Inferior parietal cortex (tissue), 1 donor: ENCODE results near the gene TBCD.

Experiments
- DNase-seq: peaks from one replicate; pipeline ENCODE4 v3.0.0-alpha.2; 2016; ENCODE audit errors: extremely low spot score

The TBCD gene

DNA sequence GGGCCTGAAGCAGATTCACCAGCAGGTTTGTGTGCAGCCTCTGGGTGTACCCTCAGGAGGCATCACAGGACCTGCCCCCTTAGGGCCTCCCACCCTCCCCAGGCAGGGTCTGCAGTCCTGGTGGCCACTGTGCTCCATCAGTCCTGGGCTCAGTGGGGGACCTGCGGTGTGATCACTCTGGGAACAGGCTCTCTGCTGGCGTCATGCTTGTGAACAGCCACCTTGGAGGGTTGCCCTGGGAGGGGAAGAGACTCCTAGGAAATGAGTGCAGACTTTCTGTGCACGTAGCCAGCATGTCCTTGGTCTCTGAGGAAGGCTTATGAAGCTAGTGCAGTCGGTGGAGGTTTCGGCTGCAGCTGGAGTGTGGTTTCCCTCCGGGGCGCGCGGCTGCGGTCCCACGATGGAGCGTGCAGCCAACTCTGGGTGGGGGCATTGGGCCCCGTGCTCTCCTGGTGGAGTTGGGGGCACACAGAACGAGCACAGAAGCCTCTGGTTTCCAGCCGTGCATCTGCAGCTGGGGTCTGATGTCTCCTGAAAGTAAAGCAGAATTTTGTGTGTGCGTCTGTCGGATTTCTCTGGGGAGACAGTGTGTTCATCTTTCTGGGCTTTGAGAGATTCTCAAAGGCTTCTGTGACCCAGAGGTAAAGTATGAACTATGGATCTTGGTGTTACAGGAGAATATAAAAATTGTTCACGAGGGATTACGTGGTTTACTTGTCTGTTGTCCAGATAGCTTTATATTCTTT lies 156.1 kb downstream of the TBCD start:
- no peak for DNase-seq

DNA sequence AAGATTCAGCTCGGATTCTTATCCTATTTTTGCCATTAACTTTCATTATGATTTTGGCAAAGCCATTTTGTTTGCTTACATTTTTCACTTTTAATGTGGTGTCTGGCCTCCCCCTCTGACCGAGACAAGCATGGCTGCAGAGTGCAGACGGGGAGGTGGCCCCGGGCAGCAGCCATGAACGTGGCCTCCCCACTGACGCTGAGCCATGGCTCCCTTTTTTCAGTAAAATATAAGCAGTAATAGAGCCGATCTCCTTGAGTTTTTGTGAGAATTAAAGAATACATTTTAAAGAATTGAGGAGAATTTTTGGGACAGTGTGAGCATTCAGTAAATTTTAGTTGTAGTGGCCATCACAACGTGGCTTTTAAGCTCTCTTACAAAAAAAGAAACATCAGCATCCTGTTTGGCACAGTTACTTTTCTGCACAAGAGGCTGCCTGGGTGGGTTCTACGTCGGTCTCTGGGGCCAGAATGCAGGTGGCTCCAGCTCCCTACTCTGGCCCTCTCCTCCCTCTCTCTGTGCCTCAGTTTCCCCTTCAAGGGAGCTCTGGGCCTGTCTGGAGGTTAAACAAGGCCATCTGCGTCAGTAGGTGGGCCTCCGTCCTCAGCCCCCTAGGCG lies 156.8 kb downstream of the TBCD start:
- no peak for DNase-seq

DNA sequence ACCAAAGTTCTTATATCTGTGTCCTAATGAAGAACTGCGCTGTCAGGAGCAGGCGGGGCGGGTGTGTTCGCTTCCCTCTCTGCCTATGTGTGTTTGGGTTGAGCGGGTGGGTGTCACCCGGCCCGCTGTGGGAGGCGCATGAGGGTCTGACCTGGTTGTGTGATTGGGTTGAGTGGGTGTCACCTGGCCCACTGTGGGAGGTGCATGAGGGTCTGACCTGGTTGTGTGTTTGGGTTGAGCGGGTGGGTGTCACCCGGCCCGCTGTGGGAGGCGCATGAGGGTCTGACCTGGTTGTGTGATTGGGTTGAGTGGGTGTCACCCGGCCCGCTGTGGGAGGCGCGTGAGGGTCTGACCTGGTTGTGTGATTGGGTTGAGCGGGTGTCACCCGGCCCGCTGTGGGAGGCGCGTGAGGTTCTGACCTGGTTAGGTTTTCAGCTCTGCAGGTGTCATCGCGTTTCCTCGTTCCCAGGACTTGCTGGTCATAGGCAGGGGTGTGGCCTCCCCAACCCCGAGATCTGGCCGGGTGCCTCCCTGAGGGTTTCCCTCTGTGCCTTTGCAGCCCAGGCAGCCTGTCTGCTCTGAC lies 157.5 kb downstream of the TBCD start:
- no peak for DNase-seq

DNA sequence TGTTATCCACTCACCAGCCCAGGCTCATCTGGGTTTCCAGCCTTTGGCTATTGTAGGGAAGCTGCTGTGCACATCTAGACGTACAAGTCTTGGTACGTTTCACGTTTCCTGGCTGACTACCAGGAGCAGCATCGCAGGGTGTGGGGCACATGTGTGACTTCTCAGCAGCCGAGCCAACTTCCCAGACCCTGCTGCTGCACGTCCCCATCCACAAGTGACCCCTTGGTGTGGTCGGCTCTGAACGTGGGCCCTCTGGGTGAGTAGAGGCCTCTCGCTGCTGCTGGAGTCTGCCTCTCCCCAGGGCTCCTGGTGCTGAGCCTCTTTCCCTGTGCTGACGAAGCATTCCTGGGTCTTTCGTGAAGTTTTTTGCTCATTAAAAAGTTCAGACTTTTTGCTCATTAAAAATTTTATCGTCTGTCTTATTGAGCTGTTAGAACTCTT lies 158.2 kb downstream of the TBCD start:
- DNase-seq = no peak

DNA sequence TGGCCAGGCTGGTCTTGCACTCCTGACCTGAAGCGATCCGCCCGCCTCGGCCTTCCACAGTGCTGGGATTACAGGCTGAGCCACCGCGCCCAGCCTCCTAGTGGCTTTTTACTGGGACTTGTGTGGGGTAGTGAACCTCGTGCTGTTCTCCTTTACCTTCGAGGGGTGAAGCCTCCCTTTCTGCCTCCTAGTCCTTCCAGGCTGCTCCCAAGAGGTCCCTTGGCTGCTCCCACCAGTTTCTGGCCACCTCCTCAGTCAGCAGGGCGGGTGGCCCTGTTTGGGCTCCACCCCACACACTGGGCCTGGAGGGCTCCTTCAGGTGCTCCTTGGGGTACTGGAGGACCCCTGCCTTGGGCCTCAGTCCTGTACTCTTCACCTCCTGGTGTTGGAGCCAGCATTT lies 158.9 kb downstream of the TBCD start:
- no peak for DNase-seq

DNA sequence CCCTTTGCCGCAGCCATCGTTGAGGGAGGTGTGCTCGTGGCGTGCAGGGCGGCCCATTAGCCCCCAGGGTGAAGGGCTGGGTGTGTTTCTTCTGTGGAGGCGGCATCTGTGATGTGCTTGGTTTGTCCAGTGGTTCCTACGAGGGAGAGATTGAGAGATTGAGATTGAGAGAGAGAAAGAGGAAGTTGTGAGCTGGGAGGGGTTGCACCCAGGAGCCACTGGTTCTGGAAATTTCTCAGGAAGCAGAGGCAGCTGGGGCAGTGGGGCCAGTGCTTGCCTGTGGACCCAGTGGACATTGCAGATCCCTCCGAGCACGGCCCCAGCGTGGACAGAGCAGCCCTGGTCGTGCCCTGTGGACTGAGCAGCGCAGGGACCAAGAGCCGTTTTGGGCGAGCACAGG lies 160.0 kb downstream of the TBCD start:
- no peak for DNase-seq

DNA sequence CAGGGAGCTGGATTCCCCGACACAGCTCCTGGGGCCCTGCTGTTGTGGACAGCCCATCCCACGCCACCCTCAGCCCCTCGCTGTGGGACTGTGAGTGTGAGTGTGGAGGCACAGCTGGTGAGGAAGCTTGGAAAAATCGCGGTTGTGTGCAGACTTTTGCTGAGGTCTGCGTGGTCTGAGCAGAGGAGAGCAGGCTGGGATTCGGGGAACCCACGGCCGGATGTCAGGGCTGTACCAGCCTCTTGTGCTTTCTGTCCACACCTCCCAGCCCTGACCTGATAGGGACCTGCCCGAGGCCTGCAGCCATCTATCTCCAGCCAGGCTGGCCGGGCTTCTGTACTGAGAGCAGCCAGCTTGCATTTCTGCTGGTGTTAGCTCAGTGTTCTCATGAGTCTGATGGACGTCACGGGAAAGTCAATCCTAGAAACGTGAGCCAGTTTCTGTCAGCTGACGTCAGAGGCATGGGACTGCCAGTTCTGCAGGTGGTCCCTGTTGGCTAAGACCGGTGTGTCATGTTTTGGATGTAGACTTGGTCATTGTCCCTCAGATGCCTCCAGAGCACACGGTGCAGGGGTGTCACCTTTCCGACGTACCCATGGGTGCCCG lies 160.7 kb downstream of the TBCD start:
- DNase-seq = no peak

DNA sequence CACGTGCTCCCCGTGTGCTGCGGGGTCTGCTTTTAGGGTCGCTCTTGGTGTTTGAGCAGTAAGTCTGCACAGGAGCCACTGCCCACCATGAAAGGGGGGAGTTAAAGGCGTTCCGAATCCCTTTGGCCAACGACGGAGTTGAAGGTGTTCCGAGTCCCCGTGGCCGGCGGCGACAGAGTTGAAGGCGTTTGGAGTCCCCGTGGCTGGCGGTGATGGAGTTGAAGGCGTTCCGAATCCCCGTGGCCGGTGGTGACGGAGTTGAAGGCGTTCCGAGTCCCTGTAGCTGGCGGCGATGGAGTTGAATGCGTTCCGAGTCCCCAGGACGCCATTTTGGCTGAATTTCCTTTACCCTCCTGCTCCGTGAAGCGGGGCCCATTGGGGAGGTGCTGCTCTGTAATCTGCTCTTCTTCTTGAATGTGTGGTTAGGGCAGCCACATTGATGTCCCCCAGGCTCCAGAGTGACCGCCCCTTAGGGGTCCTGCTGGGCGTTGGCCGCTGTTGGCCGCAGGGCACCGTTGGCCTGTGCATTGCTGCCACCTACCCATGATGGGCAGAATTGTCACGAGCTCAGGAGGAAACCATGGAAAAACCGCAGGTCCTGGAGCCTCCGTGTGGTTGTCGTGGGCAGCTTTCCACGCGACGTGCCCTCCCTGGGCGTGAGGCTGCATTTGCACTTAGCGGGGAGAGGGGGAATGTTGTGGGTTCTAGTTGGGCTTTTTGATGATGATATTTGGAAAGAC lies 161.6 kb downstream of the TBCD start:
- DNase-seq = no peak

DNA sequence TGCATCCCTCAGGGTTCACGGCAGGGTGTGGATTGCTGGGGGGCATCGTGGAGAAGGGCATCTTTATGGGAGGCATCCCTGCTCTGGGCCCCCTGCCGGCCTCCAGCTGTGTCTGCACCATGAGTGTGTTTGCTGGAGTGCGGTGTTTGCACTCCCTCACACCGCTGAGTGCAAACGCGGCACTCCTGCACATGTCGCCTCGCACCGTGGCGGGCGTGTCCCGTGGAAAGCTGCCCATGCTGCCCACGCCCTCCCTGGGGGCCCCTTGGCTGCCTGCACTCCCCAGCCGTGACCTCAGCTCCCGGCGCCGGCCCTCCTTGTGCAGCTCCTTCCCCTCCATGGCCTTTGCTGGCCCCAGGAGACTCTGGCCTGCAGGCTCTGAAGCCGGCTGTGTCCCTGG lies 162.5 kb downstream of the TBCD start:
- DNase-seq = no peak

DNA sequence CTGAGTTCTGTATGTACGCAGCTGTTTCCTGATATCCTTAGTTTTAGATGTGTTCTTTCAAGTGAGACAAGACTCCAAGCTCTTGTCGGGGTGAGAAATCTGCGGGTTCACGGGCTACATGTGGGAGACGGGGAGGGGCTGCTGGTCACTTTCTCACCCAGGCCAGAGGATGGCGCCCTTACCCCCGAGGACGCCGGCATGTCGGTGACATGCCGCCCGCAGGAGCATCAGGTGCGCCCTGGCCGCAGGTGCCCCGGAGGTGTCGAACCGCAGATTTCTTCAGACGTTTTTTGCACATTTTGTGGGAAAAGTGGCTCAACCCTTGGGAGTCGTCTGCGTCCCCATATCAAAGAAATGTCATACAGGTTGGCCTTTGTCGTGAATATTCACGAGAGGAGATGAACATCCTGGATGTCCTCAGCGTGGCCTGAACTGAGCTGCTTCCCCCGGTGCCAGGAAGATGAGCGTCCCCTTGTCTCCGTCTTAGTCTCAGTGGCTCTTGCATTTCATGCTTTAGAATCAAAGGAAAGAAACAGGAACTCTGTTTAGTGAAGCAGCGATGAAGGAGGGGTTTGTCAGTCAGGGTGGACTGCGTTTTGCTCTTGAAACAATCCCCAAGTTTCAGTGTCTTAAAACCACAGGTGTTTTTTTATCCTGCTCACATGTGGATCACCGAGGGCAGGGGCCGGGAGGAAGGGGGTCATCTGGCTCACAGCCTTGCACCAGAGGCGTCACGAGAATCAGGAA lies 163.3 kb downstream of the TBCD start:
- no peak for DNase-seq

DNA sequence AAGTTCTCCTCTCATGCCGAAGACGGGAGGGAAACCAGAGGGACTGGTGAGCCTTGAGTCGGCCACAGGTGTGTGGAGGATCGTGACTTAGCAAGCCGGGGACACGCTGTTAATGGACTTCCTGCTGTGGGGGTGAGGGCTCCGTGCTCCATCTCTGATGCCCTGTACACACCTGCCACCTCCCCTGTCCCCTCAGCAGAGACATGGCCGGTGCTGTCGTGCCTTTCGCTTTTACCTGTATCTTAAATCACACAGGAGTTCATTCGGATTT lies 163.8 kb downstream of the TBCD start:
- DNase-seq = no peak

DNA sequence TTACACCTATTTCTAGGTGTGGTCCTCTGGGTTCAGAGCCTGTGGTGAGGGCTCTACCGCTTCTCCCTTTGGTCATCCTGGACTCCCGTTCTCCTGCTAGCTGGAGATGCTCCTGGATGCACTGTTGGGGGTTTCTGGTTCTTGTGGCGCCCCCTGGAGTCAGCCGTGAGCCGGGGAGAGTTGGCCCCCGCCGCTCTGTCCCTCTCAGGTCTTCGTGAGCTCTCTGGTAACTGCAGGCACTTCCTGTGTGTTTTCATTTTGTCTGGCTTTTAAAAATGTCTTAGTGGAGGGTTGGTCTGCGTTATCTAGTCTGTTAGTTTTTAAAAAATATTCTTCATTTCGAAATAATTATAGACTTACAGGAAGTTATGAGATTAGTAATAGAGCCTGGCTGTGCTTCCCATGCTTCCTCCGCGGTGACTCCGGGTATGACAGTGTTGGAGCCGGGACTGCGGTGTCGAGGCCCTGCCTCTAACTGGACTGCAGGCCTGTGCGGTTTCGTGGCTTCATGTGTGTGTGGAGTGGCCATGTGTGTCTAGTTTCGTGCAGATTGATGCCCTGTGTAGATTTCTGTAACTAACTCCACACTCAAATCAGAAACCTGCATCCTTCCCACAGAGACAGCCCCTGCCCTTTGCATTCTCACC lies 166.0 kb downstream of the TBCD start:
- DNase-seq = no peak

DNA sequence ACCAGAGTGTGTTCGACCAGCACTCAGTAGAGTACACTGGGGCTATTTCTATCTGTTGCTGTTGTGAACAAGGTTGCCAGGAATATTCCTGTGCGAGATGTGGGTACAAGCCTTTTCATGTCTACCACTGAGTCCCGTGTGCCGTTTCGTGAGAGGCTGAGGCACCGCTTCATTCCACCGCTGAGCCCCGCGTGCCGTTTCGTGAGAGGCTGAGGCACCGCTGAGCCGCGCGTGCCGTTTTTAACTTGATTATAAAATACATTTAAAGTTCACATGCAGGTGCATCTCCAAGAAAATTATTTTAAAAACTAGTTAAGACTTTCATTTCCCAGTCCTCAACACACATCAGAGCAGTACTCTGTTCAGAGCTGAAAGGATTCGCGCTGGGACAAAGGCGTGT lies 166.6 kb downstream of the TBCD start:
- DNase-seq = no peak

DNA sequence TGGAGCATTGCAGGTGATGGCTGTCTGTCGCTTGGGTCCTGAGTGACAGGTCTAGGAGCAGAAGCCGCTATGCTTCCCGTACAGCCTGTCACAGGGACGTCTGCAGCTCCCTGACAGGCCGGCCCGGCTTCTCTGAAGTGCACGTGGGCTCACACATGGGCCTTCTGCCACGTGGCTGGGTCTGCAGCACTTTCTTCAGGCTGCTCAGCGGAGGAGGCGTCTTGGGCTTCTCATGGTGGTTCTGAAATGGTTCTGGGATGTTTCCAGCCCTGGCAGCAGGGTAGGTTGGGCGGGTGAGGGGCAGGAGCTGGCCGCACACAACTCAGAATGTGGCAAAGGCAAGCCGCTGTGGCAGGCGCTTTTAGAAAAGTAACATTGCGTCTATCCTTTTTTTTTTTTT lies 168.3 kb downstream of the TBCD start:
- peak; percentile 16 for DNase-seq

DNA sequence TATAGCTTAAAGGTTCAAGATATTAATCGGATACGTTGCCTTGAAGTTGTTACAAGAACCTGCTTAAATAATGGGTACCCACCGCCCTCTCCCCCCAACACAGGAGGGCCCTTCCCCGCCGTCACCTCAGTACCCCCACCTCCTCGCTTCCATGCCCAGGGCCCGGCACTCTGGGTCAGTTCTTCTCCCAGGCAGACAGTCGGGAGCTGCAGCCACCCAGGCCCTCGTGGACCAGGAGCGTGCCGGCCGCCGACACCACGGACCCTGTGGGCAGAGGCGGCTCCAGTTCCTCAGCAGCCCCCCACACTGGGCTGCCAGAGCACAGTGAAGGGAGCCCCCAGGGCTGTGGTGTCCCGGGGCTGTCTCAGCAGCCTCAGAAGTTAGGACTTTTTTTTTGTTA lies 168.8 kb downstream of the TBCD start:
- no peak for DNase-seq

DNA sequence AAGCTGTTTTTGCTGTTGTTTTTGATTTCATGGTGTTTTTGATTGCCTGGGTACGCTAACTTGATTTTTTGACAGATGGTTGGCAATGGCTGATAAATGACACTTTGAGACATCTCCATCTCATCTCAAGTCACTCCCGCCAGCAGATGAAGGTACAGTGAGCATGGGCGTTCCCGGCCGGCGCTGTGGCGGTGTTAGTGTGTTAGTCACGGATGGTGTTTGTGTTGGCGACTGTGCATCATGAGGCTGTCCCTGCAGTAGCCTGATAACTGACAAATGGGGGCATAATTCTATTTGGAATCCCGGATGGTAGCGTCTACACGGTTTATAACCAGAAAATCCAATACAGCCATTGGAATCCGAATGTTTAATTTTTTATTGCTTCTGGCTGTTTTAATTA lies 169.6 kb downstream of the TBCD start:
- DNase-seq = no peak

DNA sequence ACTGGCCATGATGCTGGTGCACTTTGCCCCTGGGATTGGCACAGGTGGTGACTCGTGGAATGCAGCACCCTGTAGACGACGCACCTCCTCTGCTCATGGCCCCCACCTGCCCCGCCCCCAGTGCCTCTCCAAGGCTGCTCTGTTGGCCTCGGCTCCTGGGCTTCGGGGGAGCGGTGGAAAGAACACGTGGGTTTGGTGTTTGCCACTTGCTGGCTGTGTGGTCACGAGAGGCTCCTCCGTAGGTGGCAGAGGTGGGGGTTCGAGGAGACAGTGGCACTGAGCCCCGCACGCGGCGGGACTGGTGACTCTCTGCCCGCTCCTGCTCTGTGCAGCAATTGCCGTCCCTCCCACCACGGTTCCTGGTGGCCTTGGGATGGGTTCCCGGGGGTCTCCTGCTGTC lies 170.8 kb downstream of the TBCD start:
- no peak for DNase-seq

DNA sequence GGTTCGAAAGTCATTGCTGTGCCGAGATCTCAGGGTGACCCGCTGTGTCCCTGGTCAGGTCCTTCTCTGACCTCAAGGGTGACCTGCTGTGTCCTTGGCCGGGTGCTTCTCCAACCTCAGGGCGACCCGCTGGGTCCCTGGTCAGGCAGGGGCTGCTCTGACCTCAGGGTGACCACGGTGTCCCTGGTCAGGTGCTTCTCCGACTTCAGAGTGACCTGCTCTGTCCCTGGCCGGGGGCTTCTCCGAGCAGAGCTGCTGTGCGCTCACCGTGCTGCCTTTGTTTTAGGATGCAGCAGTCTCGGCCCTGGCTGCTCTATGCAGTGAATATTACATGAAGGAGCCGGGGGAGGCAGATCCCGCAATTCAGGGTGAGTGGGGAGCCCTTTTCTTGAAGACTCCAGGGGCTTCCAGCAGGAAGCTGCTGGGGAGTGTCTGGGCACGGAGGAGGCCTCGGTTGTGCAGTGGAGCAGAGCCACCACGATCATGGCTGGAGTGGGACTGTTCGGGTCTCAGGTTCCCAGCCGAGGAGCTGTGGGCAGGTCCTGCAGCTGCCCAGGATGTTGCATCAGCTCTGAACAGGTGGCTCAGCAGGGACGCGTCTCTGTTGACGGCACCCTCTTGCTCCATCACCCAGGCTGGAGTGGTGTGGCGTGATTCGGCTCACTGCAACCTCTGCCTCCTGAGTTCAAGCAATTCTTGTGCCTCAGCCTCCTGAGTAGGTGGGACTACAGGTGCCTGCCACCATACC lies 171.7 kb downstream of the TBCD start:
- no peak for DNase-seq

DNA sequence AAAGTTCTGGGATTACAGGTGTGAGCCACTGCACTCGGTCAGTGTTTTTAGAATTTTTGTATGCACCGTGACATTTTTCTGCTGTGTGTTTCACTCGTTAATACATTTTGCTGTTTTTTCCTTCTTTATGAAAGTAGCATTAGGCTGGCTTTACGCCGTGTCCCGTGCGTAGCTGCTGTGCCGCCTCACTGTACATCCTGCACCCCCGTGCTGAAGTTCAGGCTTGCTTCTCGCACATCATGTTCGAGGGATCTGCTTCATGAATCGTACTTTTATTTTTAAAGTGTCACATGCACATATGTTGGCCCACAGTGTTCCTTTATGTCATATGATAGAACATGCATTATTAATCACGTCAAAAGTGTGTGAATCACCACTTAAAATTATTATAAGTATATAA lies 172.3 kb downstream of the TBCD start:
- DNase-seq = no peak

DNA sequence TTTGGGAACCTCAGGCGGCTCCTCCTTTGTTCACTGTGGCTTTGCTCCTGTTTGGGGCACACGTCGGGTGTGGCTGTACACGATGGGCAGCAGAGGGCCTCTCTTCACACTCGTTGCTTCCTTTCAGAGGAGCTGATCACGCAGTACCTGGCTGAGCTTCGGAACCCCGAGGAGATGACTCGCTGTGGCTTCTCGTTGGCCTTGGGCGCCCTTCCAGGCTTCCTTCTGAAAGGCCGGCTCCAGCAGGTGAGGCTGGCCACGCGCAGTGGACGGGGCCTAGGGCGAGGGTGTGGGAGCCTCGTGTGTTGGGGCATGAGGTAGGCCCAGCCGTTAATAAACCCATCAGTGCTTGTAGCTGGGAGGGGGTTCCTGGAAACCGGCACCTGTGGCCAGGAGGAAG lies 172.9 kb downstream of the TBCD start:
- no peak for DNase-seq

DNA sequence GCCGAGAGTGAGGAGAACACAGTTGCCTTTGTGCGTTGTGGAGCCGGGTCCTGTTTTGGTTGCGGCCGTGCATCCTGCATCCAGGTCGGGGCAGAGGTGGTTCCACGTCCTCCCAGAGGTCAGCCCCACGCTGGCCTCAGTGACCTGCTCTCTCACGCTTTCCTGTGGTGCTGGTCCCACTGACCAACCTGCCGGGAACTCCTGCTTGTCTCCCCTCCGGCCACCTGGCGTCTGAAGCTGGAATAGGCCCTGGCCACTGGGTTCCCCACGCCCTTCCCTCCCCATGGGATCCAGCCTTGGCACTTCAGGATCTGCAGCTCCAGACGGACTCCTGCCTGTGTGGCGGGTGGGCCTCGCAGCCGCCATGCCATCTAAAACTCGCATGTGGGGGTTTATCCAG lies 173.5 kb downstream of the TBCD start:
- DNase-seq = no peak
